WI38 (cell line): ENCODE measurements around the gene MZF1.

Source experiments
- H3K4me3 ChIP-seq: 2 replicates; pipeline ENCODE4 v1.5.1; 2011; ENCODE audit warnings: low read depth, mild to moderate bottlenecking, control low read depth, low read length
- TF ChIP-seq, protein P1 (sequence below): IDR thresholded peaks from 2 replicates; pipeline ENCODE4 v1.5.1; 2012; ENCODE audit warnings: low read depth, mild to moderate bottlenecking, control low read depth, low read length

Gene MZF1

DNA sequence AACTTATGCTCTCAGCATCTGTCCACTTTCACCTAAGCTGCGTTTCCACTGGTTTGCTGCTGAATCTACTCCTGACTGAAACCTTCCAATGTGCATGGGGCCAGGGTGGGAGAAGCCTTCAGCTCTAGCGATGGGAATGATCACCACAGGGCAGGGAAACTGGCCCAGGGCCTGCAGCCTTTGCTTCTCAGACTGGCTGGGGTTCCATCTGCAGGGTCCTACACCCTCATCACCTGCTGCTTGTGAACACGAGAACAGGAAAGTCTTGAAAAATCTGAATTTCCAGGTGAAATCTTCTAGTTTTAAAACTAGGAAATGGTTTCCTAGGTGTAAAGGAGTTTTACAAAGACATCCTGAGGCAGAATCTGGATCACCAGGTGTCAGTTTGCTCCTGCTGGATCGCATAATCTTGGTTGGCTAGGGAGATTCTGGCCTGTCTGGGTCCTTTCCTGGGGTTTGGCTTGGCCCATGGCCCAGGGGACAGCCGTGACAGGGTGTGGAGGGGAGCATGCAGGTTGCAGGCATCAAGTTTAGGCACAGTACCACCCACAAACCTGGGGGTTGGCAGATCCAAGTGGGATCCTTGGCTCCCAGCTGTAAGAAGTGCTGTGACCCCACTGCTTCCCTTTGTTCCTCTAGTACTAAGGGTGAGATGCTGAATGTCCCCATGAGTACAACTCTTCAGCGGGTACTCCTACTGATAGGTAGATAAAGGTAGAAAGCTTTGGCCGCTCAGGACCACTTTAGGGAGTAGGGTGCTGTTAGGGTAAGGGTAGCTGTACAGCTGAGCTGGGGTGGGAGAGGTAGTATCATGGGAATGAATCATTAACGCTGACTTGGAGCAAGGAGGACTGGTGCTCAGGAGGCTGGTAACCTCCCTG lies 12.9 kb downstream of the MZF1 start:
- H3K4me3 ChIP-seq = peak overlapping the region; percentile 78
- TF ChIP-seq, protein P1, sequence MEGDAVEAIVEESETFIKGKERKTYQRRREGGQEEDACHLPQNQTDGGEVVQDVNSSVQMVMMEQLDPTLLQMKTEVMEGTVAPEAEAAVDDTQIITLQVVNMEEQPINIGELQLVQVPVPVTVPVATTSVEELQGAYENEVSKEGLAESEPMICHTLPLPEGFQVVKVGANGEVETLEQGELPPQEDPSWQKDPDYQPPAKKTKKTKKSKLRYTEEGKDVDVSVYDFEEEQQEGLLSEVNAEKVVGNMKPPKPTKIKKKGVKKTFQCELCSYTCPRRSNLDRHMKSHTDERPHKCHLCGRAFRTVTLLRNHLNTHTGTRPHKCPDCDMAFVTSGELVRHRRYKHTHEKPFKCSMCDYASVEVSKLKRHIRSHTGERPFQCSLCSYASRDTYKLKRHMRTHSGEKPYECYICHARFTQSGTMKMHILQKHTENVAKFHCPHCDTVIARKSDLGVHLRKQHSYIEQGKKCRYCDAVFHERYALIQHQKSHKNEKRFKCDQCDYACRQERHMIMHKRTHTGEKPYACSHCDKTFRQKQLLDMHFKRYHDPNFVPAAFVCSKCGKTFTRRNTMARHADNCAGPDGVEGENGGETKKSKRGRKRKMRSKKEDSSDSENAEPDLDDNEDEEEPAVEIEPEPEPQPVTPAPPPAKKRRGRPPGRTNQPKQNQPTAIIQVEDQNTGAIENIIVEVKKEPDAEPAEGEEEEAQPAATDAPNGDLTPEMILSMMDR = no peak

DNA sequence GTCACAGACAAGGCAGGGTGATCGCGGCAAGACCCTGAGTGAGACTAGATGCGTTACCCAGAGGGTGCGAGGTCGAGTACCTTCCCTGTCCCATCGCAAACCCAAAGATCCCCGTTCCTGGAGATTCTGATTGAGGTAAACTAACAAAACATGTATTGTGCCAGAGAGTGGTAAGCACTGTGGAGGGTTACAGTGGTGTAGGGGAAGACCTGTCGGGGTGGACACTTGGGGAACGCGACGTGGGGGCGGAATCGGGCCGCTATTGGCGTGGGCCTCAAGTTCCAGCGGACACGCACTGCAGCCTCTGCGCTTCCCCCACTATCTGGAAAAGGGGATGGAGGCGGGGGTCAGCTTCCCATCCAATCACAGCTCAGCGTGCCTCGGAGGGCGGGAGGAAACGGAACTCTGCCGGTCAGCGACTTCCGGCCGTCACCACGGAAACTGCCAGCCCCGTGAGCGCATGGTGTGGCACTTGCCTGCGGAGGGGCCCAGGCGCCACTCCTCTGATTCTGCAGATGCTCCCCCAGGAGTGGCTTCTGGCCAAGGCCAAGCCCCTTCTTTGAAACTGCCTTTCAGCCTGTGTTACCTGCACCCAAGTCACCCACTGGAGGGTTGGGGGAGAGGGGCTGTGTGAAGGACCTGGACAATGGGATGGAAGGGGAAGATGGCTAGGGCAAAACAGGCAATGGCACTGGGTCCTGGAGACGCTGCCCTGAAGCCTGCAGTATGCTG lies 13.7 kb downstream of the MZF1 start:
- TF ChIP-seq, protein P1 = no peak
- peak overlapping the region; percentile 78 for H3K4me3 ChIP-seq

DNA sequence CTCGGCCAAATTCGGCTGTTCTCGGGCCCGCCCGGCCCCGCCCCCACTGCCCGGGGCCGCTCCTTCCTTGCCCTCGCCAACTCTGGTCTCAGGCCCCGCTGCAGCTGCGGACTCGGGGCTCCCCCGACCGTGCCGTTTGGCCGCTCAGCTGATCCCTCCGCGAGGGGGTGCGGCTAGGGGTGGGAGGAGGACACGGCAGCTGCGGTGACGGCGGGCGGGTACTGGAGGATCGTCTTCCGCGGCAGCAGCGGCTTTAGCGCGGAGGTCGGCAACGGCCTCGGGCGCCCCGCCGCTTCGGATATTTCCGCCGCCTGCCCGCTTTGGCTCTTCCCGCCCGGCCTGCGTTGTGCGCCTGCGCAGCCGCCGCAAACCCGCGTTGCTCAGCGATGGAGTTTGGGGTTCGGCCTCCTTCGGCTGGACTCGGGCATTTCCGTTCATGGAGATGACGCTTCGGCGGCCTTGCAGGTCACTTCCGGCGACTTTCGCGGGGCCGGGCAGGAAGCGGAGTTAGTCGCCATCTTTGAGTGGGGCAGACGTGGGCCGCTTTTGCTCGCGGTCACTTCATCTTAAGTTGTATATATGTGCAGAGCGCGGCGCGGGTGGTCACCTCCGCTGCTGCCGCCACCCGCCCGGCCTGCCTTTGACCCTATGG lies 14.4 kb downstream of the MZF1 start:
- TF ChIP-seq, protein P1 = no peak
- H3K4me3 ChIP-seq = peak overlapping the region; percentile 78

DNA sequence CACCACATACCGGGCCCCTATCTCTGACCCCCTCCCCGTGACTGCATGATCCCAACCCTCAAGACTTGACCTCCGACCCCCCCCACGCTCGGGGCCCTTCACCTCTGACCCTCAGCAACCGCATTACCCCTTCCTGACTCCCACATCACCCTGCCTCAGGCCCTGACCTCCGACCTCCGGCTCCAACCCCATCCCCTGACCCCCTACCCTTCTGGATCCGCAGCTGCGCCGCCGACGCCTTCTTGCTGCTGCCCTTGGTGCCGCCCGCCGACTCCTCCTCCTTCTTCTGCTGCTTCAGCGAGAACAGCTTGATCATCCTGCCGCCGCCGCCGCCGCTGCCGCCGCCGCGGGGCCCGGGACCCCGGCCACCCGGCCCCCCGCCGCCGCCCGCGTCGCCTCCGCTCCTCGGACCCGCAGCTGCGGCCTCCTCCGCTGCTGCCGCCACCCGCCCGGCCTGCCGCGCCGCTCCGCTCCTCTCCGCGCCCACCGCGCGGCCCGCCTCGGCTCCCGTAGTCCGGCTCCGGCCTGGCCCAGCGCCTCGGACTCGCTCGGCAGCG lies 15.0 kb downstream of the MZF1 start, which contains the start of gene UBE2M:
Gene UBE2M (minus strand): TSS at position 546 of the 557 bp plus-strand sequence. CDS start 230 bp downstream, at position 316.
- H3K4me3 ChIP-seq = peak within 1 kb of the TSS; percentile 96
- TF ChIP-seq, protein P1 = no peak

DNA sequence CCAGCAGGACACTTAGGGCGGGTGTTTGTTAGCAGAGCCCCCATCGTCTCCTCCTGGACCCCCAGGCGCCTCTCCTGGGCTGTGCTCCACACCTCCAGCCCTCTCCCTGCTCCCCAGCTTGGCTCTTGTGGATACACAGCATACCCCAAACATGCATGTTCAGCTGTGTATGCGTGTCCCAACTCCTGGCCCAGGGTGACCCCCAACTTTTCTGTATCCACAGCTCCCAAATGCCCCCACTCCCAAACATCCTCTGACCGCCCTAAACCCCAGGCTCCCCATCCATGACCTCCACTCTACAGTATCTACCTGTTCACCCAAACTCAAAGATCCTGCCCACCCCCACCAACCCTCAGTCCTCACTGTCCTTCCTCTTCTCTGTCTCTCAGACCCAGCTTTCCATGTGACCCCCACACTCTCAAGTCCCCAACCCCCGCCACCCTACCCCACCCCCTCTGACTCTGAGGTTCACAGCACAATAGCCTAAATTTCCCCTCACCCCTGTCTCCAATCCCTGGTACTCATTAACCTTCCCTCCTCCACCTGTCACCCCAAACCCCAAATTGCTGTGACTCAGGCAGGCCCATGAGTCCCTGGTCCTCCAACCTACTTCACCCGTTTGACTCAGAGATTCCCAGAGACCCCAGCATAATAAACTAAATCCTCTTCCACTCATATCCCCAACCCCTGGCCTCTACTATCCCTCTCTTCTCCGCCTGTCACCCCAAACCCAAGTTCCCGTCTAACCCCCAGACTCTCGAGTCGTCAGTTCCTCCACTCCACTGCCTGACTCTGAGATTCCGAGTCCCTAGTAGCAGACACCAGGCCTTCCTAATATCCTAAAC lies 15.7 kb downstream of the MZF1 start:
- H3K4me3 ChIP-seq = peak overlapping the region; percentile 96

More for the DNA sequence above, 15.7 kb downstream of the MZF1 start:
- TF ChIP-seq, protein P1 = no peak
